Left kidney (tissue), 2 donors: ENCODE results near the gene NUAK1. TPM values are rescaled to one million over a fixed set of nuclear protein-coding genes. Genes with fewer than 3 reads are reported as not detected.

Experiments
- DNase-seq: peaks from one replicate; pipeline ENCODE4 v3.0.0-alpha.2; 2013
- polyA plus RNA-seq: library from polyadenylated mRNA; unstranded; fragments of 120-200 nt; gene quantifications from one replicate; pipeline ENCODE4 v1.2.1, GENCODE V29; 2013; ENCODE audit not compliant: insufficient read length

NUAK1 gene
- polyA plus RNA-seq, 1 donor, result 9.9 TPM

- no peak for DNase-seq
Measured at GRCh38 chr12:106064721-106065021, 74.1 kb downstream of the NUAK1 start.

- no peak for DNase-seq
Measured at GRCh38 chr12:106063826-106064720, 74.7 kb downstream of the NUAK1 start.

- DNase-seq, result no peak
Measured at GRCh38 chr12:106062693-106063092, 76.1 kb downstream of the NUAK1 start.

- DNase-seq, result no peak
Measured at GRCh38 chr12:106058256-106059182, 80.2 kb downstream of the NUAK1 start.

- no peak for DNase-seq
Measured at GRCh38 chr12:106054049-106054448, 84.7 kb downstream of the NUAK1 start.

- no peak for DNase-seq
Measured at GRCh38 chr12:106051853-106052531, 86.8 kb downstream of the NUAK1 start.

GRCh38 chr12:106049546-106049945, 89.2 kb downstream of the NUAK1 start:
- DNase-seq, result no peak

GRCh38 chr12:106049105-106049504, 89.6 kb downstream of the NUAK1 start:
- DNase-seq, result no peak

GRCh38 chr12:106048676-106049075, 90.1 kb downstream of the NUAK1 start:
- DNase-seq, result no peak

- no peak for DNase-seq
Measured at GRCh38 chr12:106048016-106048415, 90.7 kb downstream of the NUAK1 start.

- no peak for DNase-seq
Measured at GRCh38 chr12:106046947-106047346, 91.8 kb downstream of the NUAK1 start.

GRCh38 chr12:106046301-106046846, 92.4 kb downstream of the NUAK1 start:
- no peak for DNase-seq

- no peak for DNase-seq
Measured at GRCh38 chr12:106045251-106045674, 93.5 kb downstream of the NUAK1 start.

GRCh38 chr12:106044773-106045172, 94.0 kb downstream of the NUAK1 start:
- no peak for DNase-seq

- no peak for DNase-seq
Measured at GRCh38 chr12:106042037-106042436, 96.7 kb downstream of the NUAK1 start.

GRCh38 chr12:106040521-106040920, 98.2 kb downstream of the NUAK1 start:
- DNase-seq, result no peak

- no peak for DNase-seq
Measured at GRCh38 chr12:106039646-106040404, 98.9 kb downstream of the NUAK1 start.

- no peak for DNase-seq
Measured at GRCh38 chr12:106039242-106039641, 99.5 kb downstream of the NUAK1 start.

- no peak for DNase-seq
Measured at GRCh38 chr12:106037524-106038298, 101.0 kb downstream of the NUAK1 start.

- DNase-seq, result no peak
Measured at GRCh38 chr12:106035421-106035820, 103.3 kb downstream of the NUAK1 start.

- no peak for DNase-seq
Measured at GRCh38 chr12:106034316-106034715, 104.4 kb downstream of the NUAK1 start.
